ENCODE measurements around the gene OPCML.

OPCML gene

DNA sequence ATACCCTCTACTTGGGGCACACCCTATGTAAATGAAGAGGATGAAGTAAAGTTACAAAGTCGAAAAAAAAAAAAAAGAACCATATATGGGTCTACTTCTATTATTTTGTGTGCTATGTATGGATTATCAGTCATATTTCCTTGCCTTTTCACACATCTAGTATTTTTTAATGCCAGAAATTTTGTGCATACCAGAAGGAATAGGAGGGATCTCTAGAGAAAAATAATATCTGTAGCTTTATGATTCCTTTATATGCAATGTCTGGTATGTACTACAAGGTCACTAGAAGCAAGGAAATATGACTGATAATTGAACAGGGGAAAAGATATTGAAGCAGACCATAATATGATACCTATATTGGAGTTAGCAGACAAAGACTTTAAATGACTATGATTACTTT lies 713.4 kb downstream of the OPCML start:
- DNase-seq: no peak

DNA sequence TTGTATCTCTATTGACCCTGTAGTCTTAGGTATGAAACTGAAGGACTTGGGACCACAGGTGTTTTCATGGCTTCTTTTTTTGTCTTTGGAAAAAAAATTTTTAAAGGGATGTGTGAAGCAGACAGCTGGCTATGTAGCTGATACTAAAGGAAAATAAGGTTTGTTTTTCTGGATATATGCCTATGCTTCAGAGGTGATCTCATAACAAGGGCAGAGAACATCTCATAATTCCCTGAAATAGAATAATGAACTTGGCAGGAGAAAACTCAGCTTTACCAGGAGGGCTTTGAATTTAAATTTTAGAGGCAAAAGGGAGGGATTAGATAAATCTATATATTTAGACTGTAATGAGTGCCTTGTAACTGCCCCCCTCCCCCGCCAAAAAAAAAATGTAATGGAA lies 714.9 kb downstream of the OPCML start:
- no peak for DNase-seq

DNA sequence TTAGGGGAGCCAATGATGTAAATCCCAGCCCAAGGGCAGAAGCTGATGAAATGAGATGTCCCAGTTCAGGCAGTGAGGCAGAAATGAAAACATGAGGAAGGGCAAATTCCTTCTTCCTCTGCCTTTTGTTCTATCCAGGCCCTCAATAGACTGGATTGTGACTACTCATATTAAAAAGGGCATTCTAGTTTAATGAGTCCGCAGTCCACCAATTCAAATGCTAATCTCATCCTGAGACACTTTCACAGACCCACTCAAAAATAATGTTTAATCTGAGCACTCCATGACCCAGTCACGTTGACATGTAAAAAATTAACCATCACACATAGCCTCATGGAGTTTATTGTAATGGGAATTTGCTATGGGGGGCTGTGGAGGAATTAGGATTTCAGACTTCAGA lies 717.9 kb downstream of the OPCML start:
- no peak for DNase-seq

DNA sequence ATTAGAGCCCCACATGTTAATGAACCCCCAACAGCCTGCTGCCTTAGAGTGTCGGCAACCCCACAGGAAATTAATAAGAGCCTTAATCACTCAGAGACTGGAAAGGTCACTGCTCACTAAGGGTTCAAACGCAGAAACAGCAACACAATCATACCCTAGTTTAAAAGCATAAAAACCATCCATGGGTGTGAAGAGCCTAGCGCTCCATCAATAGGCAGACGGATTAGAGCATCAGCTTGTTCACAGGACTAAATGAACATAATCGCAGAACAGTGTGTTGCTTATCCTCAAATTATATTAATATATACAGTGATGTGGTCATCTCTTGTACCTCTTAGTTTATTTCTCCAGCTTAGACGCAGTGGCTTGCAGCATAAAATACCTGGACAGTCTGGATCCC lies 720.7 kb downstream of the OPCML start:
- DNase-seq: no peak

DNA sequence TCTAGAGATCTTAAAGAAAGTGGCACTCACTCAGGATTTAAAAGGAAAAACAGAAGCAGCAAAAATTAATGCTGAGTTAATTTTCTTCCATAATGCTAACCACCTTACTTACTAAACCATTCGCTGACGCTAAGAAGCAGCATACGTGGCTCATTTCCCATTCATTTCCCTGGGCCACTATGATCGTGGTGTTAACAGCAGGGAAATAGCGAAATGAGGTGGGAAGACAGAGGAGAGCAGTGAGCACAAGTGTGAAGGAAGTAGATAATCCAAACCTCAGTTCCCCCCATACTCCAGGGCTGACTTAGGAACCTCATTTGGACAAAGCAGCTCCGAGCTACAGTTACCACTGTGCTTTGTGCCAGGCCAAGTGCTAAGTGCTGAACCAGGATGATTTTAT lies 723.2 kb downstream of the OPCML start:
- DNase-seq: no peak

DNA sequence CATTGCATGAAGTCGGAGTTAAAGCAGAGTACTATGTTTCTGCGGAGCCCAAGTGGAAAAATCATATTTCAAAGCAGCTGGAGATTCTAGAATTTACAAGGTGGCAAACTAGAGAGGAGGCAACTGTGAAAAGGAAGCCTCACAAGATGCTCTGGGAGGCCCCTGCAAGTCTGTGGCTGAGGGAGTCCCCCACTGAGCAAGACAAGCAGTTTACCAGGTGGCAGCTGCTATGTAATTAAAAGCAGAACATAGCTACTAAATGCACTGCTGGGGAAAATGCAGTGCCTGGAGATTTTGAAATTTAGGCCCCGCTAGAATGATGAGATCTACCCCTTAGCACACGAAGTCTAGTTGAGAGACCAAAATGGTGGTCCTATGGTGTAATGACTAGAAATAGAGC lies 728.0 kb downstream of the OPCML start:
- no peak for DNase-seq

DNA sequence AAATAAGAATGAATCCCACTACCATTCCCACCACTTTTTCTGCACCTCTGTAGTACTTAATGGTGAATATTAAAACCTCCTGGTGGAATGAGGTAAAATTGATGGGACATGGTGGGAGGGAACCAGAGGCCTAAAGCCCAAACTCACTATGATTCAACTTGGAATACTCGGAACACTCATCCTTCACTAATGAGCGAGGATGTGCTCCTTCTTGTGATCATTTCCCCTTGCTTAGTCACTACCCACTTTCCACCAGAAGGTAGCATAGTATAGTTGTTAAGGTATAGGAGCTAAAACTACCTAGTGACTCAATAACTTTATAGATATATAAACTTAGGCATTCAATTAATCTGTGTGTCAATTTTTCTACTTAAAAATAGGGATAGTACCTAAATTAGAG lies 728.9 kb downstream of the OPCML start:
- no peak for DNase-seq

DNA sequence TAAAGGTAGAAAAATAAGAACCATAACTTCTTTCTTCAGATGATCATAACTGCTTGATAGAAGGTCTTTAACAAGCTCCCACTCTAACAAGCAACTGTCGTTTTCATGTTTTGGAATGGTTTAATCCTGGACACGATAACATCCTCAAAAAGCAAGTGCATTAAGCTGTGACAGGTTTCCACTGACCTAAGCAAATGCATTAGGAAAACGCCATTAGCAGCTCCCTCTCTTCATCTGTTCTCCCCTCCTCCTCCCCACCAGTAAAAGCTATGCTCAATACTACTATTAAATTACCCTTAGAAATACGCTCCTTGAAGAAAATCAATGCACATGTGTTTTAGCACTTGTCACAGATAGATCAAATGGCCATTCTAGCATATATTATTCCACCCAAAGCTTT lies 729.4 kb downstream of the OPCML start:
- no peak for DNase-seq

DNA sequence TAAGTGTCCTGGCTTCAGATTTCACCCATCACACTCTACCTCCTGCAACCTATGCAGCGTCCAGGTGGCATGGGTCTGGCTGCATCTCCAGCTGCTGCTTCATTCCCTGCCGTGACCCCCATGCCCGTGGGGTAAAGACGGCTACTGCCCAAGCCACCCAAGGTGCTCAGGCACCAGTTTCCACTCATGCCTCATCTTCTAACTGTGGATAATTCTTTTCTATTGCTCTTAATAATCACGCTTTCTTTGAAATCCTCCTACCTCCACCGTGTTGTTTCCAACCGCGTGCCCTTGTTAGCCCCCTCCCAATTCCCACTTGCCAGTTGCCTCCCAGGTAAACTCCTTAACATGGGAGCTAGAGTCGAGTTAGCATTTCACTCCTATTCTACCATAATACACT lies 738.5 kb downstream of the OPCML start:
- no peak for DNase-seq

DNA sequence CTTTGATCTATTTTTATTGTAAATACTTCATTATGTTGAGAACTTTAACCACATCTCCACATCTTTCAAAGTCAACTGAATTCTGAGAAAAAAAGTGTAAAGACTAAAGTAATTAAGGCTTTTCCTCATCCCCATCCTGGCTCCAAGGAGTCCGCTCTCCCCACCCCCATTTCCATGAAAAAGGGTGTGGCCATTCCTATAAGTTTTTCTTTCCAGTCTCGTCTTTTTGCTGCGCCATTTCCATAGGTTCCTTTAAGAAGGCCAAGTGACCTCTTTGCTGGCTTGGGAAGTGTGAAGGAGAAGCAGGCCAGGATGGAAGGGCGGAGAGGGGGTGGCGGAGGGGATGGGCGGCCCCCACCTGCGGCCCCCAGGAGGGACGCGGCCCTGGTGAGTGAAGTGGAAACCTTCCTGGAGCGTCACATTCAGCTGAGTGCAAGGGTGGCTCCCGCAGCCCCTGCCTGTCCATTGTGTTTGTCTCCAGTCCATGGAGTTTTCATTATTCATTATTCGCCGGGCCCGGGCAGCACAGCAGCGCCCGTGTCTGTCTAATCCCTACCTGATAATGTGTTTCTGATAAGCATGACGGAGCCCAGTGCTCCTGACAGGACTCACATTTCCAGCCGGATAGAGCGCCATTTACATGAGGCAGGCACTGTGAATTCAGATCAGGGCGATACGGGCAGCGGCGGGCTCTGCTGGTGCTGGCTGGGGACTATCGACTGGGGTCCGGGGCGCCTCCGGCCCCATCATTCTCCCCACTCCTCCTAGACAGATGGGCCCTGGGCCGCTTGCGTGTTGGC lies 739.8 kb downstream of the OPCML start:
- no peak for DNase-seq

DNA sequence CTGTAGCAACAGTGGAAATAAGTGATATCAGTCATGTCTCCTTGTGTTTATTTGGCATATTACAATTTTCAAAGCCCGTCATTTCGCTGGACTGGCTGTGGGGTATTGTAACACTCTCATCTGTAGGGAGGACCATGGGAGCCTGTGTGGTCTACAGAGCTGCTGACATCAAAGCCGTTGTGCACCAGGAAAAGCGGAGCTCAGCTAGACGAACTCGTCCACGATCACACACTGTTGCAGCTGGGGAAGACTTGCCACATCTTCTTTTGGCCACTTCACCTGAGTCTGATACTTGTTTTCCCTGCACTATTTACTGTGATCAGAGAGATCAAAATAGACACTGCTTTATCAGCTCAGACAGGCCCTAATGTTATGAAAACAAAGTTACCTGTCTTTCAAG lies 741.3 kb downstream of the OPCML start:
- DNase-seq: no peak

DNA sequence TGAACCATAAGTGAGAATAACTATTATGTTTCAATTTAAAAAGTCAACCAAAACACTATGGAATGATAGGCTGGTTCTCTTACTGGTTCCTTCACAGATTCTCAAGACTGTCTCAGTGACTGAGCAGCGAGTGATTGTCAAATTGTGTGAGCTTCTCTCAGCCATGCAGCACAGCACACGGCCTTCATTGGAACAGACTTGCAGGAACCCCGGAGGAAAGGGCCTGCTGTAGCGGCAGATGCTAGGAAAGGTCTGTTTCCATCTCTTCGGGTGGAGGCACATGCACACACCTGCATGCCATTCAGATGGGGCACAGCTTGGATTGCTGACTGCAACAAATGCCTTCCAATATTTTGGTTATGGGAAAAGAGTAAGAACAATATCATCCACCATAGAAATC lies 741.8 kb downstream of the OPCML start:
- no peak for DNase-seq

DNA sequence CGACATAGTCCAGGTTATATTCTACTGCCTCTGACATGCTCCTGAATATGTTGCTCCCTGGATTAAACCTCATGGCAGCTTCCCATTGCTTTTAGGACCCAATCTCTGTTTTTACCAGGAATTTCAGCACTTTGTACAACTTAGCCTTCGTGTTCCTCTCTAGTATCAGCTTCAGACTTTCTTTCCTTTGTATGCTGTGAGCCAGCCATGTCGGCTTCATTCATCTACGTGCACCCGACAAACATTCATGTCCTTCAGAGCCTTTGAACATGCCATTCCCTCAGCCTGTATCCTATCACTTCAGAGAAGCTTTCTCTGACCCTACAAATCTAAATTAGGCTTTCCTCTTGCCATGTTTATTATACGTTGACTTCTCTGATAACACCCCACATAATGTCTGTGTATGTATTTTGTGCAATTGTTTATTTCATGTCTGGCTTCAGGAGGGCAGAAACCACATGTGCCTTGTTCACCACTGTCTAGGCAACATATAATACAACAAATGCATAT lies 743.4 kb downstream of the OPCML start:
- no peak for DNase-seq

DNA sequence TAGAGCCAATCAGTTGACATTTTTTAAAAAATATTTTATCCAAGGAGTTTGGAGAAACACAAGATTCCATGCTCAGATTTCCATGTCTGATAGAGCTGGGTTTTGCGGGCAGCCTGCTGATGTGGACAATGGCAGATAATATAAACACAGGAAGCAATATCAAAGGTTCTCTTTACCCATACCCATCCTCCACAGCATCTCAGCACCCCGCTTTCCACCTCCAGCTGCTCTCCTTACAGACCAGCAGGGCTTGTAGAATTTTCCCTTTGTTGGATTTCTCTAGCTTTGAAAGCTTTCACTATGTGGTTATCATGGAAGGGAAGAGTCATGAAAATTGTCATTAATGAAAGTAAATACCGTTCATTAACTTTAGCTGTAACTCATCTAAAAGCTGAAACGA lies 746.4 kb downstream of the OPCML start:
- DNase-seq: no peak

DNA sequence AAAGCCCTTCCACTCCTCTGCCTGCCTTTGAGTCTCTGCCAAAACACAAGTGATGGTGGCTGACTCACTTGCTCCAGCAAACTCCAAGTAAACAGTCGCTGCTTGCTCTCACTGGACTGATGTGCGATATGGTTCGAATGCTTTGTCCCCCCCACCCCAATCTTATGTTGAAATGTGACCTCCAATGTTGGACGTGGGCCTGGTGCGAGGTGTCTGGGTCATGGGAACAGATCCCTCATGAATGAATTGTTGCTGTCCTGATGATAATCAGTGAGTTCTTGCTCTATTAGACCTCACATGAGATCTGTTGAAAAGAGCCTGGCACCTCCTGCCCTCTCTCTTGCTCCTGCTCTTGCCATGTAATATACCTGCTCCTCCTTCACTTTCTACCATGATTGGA lies 747.9 kb downstream of the OPCML start:
- no peak for DNase-seq

DNA sequence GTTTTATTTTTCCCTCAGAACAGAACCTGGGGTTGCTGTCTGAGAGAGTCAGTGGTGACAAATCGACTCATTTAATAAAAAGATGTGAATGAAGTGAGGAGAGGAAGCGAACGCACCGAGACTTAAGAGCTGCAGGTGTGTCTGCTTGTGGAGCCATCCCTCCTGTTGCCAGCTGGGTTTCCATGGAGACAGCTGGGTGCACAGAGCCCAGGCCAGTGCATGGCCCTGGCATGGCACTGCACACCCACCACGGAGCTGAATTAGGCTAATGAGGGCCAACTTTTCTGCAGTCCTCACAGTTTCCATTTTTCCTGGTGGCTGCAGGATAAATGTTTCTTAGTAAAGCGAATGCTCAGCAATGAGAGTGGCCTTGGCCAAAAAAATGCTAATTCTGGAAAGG lies 750.2 kb downstream of the OPCML start:
- DNase-seq: no peak

DNA sequence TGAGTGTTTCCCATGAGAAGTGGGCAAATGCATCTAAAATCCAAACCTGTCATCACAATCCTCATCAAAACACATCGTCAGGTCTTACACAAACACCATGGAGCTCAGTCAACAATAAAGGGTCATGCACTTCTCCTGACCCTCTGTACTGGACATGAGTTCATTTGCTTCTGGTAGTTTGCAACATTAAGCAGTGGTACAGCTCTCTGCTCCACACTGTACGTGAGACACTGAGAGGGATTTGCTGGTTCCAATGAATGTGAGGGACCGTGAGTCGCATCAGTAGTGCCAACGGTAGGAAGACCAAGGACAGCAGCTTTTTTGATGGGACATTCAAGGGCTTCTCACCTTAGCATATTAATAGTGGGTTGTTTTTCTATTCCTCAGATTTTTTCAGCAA lies 752.3 kb downstream of the OPCML start:
- no peak for DNase-seq

DNA sequence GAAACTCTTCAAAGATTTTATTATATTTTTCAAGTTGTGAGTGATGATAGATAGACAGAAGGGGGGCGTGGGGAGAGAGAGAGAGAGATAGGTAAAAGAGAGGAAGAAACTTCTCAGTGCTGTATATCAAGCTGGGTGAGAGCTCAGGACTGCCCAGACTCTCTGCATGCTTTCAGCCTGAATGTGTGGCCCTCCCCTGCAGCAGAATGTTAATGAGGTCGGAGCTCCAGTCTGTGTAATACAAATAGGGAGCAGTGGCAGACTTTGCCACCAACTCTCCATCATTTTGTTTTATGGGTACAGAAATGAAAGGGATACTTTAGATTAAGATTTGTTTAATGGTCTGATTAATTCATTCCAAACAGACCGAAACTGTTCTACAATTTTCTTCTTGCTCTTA lies 752.8 kb downstream of the OPCML start:
- DNase-seq: no peak

DNA sequence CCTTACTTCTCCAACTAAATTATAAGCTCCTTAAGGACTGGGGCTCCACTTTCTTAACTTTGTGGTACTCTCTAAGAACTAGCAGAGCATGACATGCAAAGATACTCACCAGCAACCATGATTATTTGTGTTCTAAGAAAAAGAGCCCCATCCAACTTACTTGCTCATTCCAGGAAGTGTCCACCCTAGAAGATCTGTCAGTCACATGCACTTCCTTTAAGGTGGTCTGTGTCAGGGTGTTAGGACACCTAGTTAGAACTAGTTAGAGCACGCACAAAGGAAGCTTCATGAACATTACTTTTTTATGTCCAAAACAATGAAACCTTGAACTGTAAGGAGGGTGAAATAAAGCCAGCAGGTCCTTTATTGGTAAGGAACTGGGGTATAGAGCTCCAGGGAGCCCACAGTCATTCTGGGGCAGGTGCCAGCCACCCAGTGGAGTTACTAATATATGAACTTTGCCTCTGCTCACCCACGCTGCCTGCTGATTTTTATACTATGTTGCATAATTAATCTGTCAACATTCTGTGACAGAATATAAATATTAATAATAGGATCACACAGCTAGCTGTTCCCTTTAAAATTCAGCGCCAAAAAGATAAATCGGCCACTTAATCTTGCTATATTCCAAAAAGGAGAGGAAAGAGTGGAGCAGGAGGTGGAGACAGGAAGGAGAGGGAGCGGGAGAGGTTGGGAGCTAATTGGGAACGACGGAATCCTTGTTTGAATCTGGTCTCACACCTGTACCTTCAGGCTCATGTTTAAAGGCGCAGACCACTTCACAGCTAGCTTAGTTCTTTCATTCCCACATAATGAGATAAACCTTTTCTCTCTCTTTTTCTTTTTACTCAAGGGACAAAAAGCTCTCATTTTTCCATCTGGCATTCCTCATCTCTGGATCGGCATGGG lies 755.0 kb downstream of the OPCML start:
- no peak for DNase-seq

DNA sequence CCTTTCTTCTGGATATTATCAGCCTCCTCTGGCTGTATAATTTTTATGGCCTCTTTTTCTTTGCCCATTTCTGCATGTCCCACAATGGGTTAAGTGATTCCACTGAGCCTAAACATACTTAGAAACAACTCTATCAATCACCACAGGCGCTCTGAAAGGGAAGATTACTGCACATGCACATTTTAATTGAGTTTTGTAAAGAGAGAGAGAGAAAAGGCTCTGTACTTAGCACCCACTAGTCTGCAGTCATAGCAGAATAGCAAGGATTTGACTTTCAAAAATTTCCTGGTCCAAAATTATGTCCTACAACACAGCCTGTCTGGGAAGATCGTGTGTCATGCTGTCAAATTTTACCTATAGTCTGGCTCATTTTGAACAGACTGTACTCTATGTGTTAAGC lies 758.5 kb downstream of the OPCML start:
- DNase-seq: no peak

DNA sequence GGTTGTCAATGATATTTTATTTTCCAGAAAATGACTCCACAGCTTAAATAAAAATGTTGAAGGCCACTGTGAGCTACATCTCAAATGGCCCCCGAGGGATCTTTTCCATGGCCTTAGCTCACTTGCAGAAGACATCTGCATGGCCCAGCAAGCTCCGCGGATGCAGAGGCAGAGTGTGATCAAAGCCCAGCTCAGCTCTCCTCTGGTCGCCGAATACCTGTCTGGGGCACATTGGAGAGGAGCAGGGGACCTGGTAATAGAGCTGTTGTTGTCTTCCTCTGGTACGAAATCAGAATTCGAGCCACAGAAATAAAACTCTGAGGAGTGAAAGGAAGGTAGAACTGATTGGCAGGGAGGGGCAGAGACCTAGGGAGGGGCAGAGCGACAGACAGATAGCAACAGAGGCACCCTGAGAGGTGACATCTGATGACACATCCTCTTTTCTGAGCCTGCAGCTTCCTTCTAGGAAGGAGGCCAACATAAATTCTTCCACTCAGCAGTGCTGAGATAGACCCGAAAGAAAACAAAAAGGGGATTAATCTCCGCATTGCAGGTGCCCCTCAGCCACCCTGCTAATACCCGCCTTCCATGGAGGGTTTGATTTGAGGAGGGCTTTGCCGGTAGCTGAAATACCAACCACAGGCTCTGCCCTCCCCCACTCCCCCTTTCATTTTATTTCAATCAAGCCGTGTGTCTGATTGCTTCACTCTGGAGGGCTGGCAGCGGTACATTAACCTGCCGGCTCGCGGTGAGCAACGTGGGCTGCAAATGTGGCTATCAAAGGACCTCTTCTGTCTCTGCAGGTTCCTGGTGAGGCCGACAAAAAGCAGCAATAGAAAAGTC lies 759.4 kb downstream of the OPCML start:
- DNase-seq: no peak

DNA sequence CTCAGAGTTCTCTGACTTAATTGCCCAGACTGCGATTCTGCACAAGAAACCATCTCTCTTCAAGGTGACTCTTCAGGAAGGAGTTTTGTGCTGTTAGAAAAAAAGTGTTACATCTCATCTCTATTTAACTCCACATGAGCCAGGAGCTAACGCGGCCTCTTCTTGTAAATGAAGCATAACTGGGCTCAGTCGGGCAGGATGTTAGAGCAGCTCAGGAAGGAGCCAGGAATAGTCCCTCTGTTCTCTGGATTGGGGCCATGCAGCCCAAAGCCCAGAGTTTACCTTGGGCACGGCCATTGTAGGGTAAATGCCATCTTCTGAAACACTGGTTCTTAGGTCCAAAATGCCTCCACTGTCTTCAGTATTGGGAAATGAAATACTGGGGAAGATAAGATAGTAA lies 760.6 kb downstream of the OPCML start:
- no peak for DNase-seq

DNA sequence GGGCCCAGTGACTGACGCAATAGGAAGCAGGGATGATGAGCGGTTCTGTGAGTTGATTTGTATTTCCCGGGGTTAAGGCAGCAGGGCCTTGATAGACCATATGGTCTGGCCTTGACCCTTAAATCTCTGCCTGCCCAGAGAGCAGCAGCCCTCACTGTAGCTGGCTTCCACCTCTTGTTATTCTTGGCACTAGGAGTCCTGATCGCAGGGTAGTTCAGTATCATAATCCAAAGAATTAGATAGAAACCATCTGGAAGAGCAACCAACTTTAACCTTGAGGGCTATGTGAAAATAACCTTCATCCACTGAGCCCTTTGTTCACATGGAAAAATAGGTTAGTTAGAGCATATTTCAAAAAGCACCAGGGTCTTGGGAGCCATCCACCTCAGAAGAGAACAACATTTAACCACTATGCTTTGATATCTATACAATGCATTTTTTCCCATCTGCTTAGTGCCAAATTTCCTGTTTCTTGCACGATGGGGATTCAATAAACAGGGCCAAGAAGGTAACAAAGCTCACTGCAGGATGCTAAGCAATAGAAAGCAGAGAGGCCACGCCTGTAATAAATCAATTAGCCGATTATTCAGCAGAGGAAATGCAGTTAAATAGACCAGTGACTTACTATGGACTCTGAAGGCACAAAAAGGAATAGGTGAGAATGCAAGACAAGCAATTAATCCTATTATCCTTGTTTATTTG lies 761.3 kb downstream of the OPCML start:
- no peak for DNase-seq

Data from OCI-M1 (cell line).